HG03469 (cell line): ENCODE measurements around the gene PARD3B.
A peak's percentile ranks its signal among the peaks of the same experiment; 100 is the strongest.

ENCODE experiments used
- ATAC-seq: cut with Tn5 transposase; IDR thresholded peaks from one replicate; pipeline ENCODE4 v1.9.1; 2021; ENCODE audit warnings: mild to moderate bottlenecking, moderate library complexity, moderate number of reproducible peaks; ENCODE audit not compliant: unreplicated experiment

The PARD3B gene

DNA sequence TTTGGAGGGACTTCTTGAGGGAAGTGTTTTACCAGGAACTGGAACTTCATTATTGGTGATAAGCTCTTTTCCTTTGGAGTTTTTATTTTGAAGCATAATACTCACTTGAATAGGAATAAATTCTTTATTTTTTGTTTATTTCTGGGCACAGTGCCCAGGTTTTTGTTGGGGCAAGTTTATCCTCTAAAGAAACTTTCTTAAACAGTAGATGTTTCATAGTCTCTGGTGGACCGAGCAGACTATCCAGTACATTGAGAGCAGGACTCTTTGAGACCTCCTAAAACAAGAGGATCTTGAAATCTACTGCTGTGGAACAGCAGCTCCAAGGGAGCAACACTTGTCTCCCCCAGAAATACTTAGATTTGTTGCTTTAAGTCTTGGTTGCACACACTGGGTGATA lies 109.4 kb downstream of the PARD3B start:
- no peak for ATAC-seq

DNA sequence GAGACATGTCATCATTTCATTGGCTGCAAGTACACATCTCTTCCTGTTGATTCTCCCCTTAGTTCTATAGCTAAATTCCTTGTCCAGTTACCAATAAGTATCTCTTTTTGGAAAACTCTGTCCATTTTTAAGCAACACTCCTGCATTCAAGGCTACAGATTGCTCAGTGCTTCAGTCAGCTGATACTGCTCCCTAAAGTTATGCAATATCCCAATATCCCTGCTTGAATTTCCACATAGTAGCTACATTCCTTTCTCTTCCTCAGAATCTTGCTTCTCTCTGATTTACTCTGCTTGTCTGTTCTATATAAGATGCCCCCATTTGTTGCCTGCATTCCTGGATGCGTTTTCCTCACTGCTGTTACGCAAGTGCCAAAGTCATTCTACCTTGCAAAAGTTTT lies 109.8 kb downstream of the PARD3B start:
- ATAC-seq: no peak

DNA sequence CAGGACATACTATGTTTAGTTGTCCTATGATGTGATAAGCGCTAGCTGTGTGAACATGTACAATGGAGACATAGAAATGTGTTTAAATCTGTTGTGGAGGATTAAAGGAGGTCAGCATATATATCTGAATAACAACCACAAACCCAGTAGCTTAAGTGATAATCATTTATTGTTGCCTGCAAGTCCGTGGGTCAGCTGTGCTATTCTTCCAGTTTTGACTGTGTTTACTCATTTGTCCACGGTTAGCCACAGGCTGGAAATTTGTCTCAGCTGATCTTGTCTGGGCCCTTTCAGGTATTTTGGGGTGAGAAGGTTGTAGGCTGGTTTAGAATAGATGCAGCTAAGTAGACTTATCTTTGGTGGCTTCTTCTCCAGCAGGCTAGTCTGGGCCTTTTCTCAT lies 110.4 kb downstream of the PARD3B start:
- ATAC-seq: no peak

- ATAC-seq: no peak
These were observed 111.7 kb downstream of the PARD3B start for GRCh38 chr2:204657024-204657423.

DNA sequence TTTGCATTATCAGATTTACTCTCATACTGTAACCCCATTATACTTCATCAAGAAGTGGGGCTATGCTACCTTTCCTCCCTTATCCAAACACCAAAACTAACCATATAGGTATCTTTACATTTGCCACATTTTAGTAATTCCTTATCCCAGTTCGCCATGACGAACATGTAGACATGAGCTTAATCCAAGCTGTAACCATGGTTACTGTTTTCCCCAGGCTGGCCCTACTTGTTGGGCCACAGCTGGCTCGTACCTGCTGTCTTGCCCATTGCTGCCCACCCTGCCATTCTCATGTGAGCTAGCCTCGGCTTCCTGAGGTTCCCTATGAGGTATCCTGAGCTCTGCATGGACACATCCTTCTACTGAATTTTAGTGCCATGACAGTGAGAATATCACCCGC lies 117.7 kb downstream of the PARD3B start:
- ATAC-seq: no peak

- ATAC-seq: no peak
These were observed 118.6 kb downstream of the PARD3B start for GRCh38 chr2:204663816-204664425.

DNA sequence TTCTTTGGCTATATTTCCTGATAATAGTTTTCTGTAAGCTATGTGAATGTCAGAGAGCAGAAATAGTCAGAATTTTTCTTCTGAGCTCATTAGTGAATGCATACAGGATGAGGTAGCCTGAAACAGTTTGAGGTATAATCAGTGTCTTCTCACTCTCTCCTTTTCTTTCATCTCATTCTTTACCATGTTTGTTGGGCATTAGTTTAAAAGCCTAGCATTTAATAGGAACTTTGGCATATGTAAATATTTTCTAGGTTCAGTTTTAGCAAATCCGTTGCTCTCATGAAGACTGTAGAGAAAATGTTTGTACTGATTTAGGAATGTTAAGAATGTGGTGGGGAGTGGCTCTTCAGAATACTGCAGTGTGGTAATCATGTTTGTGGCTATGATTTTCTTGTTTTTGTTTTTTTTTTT lies 119.4 kb downstream of the PARD3B start:
- no peak for ATAC-seq

- no peak for ATAC-seq
These were observed 119.9 kb downstream of the PARD3B start for GRCh38 chr2:204665207-204665606.

- no peak for ATAC-seq
These were observed 120.5 kb downstream of the PARD3B start for GRCh38 chr2:204665771-204666170.

DNA sequence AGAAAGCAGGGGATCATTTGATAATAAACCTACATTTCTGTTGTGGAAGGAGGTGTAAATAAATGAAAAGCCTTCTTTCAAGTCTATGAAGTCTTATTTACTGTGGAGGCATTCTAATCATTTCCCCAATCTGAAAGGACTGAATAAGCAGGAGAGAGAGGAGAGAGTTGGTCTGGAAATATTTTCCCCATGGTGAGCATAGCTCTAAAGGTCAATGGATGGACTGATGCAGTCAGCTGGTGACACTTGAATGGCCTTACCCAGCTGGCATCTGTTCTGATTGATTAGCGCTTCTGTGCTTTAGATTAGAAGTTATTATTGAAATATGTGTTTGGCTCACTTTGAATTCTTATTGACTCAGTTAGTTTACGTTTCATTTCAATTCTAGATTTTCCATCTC lies 122.7 kb downstream of the PARD3B start:
- no peak for ATAC-seq

GRCh38 chr2:204669382-204669781 lies 124.1 kb downstream of the PARD3B start:
- no peak for ATAC-seq

- no peak for ATAC-seq
These were observed 124.8 kb downstream of the PARD3B start for GRCh38 chr2:204670124-204670523.

DNA sequence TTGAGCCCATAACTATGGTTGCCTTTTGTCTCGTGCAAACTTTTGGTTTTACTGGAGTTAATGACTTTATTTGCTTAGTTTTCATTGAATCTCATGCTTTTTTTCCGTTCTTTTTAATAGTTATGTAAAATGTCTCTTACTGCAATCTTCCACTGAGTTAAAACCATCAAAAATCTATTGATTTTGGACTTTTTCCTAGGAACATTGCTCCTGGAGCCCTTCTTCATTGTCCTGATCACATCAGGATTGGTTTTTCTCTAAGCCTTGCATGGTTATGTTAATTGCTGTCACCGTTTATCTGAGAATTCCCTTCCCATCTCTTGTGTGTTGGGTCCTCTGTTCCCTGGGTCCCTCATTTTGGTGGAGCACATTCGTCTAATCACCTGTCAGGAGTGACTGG lies 125.5 kb downstream of the PARD3B start:
- ATAC-seq: no peak

- no peak for ATAC-seq
These were observed 127.5 kb downstream of the PARD3B start for GRCh38 chr2:204672772-204673171.

GRCh38 chr2:204673877-204674276 lies 128.6 kb downstream of the PARD3B start:
- ATAC-seq: no peak

GRCh38 chr2:204678031-204678430 lies 132.8 kb downstream of the PARD3B start:
- no peak for ATAC-seq

GRCh38 chr2:204680576-204680975 lies 135.3 kb downstream of the PARD3B start:
- no peak for ATAC-seq

GRCh38 chr2:204681412-204681811 lies 136.1 kb downstream of the PARD3B start:
- no peak for ATAC-seq

DNA sequence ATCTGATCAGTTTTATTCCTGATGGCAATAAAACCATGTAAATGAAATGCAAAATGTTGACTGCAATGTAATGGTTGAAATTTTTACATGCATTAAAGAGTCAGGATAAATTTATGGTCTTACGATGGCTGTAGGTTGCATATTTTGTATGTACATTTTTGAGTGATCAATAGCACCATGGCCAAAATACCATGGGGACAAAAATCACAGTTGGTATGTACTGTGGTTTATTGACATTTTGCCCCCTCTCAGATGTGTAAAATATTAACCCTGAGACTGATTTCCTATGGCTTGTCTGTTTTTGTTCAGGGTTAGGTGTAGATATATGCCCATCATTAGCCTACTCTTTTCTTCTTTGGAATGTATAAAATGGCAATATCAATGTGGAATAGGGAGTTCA lies 138.1 kb downstream of the PARD3B start:
- ATAC-seq: no peak

- no peak for ATAC-seq
These were observed 141.1 kb downstream of the PARD3B start for GRCh38 chr2:204686406-204686805.

DNA sequence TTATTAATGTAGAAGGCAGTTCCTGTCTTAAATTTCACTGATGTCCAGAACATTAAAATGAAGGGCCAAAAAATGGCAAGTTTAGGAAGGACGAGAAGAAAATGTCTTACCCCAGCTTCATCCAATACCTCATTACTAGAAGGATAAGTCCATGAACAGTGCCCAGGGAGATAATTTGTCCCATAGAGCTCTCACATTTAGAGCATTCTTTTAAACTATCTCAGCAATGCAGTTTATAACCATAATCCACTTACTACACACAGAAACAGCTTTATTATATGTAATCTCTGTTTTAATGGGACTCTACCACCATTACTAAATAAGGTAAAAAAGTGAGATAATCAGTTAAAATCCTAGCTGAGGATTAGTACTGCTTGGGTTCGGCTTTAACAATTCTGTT lies 142.5 kb downstream of the PARD3B start:
- ATAC-seq: no peak

DNA sequence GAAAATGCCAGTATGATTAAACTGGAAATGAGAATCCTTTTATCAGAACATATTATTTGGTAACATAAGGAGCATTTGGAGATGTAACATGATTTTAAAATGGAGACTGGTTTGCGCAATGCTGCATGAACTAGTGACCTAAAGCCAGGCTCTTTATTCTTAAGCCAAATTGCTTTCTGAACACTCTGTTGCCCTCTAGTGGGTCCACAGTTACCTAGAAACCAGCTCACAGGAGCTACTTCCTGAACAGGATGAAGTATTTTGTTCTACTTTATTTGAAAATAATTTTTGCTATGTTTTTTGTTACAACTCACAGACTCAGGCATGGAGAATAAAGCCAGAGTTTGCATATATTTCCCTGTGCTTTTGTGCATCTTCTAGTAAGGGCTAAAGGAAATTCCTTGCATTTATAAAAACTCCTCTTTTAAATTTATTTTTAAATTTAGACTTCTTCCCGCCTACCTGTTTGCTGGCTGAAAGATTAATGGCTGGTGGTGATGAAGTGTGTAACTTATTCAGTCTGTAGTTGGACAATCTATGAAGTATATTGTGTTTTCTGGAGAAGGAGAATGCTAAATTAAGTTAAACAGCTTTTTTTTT lies 146.7 kb downstream of the PARD3B start:
- ATAC-seq: peak; percentile 73

- no peak for ATAC-seq
These were observed 147.5 kb downstream of the PARD3B start for GRCh38 chr2:204692790-204693189.
